HG03460 (cell line): ENCODE measurements around the gene ZNF22.

Source experiments
- ATAC-seq: cut with Tn5 transposase; IDR thresholded peaks from one replicate; pipeline ENCODE4 v1.9.1; 2021; ENCODE audit not compliant: unreplicated experiment

ZNF22 gene

DNA sequence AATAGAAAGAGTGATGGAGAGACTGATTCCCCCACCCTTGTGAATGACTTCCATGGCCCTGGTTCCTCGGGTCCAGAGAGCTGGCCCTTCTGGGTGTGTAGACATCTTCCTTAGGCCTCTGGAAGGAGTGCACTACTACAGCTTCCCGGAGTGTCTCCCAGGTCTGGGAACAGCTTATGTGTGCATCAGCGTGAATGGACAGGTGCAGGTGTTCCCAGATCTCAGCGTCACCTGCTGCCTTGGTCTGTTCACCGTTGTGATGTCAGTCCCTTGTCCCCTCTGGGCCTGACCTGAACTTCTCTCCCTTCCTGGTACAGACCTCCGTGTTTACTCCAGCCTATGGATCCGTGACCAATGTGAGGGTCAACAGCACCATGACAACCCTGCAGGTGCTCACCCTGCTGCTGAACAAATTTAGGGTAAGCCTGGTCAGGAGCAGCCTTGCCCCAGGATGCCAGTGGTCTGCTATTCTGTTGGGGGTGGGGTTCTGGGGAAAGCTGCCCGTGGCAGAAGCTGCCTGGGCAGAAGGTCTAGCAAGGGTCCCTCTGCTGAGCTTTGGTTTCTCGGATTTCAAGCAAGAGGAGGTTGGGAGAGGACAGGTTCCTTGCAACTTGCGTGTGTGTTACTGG lies 11.7 kb upstream of the ZNF22 start:
- no peak for ATAC-seq

DNA sequence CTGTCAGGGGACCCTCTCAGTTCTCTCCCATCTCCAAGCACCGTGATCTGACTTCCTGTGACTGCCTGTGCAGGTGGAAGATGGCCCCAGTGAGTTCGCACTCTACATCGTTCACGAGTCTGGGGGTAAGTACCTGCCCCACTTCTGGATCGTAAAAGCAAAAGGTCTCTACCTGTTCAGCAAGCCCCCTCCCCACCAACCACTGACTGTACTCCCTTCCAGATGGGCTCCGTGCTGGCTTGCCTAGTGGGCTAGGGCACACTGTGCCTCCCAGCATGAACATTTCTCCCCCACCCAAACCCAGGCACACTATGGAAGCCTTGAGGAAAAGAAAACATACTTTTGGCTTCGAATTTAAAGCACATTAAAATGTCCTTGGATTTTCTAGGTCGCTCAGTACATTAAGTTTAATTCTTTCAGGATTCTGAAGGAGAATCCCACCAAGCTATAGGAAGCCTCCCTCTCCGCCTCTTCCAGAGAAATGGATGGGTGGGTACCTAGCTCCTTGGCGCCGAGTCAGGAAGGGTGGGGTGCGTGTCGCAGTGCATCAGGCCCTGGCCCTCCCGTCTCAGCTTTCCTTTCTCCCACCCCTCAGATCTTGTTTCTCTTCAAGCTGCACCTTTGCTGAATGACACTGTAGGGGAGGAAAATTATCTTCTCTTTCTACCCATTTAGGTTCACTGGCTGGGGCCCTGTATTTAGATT lies 11.0 kb upstream of the ZNF22 start:
- ATAC-seq: no peak

DNA sequence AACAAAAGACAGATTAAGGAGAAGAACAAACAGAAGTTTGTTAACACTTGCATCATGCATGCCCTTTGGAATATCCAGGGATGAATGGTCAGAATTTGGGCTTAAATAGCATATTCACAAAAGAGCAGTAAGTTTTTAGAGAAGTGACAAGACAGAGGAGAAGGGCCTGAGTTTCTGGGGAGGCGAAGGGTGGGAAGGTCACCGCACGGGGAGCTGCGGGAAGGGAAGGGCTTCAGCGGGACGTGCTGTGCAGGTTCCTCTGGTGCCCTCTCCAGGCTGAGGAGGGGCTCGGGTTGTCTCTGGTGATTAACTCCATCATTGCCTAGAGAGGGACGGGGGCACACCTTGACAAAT lies 10.4 kb upstream of the ZNF22 start:
- ATAC-seq: no peak

DNA sequence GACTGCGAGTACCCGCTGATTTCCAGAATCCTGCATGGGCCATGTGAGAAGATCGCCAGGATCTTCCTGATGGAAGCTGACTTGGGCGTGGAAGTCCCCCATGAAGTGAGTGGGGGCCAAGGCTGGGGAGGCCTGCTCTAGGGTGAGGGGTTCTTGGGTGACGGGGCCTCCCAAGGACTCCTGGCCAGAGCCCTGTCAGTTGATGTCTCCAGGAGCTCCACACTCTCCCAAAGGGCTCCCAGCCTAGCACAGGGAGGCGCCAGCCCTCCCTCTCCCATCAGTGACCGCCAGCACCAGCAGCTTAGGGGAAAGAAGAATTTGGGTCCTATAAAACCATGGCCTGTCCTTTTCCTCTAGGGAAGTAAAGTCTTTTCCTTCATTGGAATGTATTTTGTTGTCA lies 9.8 kb upstream of the ZNF22 start:
- no peak for ATAC-seq

DNA sequence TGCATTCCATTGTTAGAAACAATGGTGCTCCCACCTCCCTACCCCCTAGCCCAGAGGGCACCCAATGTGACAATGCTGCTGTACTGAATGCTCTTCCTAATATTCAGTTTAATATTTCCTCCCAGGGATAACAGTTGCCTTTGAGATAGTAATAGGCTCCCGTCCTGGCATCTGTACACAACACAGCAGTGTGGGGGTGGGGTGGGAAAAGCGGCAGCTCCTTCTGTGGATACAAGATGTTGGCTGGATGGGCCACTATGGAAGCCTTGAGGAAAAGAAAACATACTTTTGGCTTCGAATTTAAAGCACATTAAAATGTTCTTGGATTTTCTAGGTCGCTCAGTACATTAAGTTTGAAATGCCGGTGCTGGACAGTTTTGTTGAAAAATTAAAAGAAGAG lies 9.2 kb upstream of the ZNF22 start:
- ATAC-seq: no peak

DNA sequence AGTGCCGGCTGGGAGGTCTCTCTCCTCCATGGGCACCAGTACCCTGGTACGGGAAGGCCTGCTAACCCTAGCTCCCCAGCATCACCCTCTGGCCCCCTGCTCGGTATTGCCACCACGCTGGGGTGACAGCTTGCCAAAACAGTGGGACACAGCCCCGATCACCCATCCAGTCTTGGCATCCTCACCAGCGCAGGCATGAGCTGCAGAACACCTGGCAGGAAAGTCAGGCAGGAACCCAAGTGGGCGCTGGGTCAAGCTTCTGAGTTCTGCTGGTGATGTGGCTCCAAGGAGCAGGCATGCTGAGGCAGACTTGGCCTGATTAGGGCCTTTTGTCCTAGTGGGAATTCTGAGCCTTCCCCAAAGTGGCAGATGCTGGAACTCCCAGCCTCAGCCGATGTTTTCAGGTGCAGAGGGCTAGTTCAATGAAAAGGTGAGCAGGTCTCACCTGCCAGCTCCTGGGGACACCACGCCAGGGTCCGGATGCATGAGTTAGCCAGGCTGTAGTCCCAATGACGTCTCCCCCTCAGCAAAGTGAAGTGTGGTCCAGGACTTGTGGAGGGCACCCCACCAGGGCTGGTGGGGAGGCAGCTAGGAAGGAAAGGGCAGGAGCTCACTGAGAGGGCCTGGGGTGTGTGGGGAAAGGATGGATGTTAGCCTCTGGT lies 8.5 kb upstream of the ZNF22 start:
- ATAC-seq: no peak

DNA sequence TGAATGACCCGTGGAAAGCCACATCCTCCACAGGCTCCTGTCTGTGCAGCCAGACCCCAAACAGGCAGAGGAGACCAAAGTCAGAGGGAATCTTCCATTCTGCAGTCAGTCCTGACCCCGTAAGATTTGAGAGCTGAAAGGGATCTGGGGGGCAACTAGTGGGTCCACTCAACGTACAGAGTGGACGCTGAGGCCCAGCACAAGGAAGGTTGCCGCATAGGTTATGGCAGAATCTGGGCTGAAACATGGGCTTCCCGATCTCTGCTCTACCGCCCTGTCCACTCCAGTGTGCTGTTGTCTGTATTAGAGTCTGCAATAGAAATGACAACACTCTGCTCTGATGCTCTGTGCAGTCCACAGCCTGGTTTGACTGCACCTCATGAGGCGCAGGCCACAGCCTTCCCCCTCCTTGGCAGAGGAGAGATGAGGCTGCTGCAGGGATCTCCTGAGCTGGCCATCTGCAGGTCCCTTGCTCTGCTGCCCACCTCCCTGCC lies 7.9 kb upstream of the ZNF22 start:
- ATAC-seq: no peak

DNA sequence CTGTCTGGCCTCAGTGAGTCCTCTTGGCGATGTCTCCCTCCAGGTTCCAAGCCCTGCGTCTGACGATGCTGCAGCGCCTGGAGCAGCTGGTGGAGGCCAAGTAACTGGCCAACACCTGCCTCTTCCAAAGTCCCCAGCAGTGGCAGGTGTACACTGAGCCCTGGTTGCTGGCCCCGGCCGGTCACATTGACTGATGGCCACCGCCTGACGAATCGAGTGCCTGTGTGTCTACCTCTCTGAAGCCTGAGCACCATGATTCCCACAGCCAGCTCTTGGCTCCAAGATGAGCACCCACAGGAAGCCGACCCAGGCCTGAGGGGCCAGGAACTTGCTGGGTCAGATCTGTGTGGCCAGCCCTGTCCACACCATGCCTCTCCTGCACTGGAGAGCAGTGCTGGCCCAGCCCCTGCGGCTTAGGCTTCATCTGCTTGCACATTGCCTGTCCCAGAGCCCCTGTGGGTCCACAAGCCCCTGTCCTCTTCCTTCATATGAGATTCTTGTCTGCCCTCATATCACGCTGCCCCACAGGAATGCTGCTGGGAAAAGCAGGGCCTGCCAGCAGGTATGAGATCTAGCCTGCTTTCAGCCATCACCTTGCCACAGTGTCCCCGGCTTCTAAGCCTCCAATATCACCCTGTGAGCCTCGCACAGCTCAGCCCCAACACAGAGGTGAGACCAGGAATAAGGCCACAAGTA lies 7.3 kb upstream of the ZNF22 start:
- no peak for ATAC-seq

DNA sequence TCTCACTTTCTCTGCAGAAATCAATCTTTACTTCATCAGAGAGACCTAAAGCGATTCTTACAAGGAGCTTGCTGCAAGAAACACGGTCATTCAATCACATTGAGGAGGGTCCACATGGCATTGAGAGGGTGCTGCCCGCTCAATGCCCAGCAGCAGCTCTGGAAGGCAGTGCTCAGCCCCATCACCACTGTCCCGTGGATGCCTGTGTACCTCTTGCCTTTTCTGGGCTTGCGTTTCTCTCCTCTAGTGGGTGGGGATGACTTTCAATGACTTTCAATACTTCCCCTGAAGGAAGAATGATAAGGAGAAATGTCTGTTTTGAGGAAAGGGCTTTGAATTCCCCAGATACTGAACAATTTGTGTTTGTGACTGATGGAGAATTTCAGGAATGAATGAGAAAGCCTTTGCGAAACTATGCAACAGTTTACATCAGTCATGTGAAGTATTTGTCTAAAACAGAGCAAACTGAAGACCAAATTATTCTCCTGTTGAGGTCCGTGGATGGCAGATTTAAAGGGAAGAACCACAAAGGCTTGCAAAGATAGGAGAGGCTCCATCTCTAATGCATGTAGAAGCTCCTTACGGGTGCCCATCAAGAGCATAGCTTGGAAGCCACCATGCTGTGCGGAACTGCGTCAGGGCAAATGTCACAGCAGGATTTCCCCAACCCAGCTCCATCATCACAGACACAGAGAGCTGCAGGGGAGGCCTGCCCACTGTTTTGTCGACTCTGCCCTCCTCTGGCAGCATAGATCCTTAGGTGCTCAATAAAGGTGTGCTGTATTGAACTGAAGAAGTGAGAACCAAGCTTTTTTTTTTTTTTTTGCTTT lies 6.6 kb upstream of the ZNF22 start:
- ATAC-seq: no peak

DNA sequence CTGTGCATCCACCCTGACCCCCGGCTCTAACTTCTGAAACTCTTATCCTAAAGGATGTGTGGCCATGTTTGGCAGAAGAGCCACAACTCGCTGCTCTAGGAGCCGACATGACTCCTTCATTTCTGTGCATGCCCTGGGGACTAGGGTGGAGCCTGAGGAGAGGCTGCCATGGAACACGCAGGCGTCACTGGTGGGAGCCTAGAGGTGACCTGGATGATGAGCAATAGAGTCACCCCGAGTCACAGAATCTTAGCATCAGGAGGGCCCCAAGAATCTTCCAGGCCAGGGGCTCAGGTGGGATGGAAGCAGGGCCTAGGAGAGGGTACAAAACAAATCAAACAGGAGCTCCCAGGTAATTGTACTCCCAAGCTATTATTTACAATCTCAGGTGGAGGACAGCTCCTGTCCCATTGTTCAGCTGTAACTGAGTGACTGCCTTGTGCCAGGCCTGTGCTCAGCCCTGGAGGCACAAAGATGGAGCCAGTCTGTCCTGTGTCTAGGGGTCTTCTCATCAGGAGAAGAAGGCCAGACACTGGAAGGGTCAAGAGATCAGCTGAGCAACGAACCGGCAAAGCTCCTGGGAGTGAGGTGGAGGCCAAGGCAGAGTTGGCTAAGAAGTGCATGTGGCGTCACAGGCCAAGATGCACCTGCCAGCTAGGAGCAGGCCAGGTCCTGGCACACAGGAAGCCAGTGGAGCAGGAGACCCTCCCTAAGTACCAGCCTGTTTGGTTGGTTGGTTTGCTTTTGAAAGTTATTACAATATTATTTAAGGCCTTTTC lies 5.8 kb upstream of the ZNF22 start:
- no peak for ATAC-seq

DNA sequence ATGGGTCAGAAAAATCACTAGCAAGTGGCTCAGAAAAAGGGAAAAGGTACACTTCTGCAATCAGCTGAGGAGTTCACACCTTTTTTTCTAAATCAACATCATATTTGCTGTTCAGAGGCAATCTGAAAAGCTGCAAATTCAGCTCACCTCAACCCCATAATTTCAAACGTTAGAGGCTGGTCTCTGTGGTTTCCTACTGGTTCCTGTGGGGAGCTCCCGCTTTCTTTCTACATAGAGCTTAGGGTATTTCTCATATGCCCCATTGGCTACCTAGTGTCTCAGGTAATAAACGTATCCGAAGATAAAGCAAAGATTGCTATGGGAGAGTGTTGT lies 5.2 kb upstream of the ZNF22 start:
- no peak for ATAC-seq

DNA sequence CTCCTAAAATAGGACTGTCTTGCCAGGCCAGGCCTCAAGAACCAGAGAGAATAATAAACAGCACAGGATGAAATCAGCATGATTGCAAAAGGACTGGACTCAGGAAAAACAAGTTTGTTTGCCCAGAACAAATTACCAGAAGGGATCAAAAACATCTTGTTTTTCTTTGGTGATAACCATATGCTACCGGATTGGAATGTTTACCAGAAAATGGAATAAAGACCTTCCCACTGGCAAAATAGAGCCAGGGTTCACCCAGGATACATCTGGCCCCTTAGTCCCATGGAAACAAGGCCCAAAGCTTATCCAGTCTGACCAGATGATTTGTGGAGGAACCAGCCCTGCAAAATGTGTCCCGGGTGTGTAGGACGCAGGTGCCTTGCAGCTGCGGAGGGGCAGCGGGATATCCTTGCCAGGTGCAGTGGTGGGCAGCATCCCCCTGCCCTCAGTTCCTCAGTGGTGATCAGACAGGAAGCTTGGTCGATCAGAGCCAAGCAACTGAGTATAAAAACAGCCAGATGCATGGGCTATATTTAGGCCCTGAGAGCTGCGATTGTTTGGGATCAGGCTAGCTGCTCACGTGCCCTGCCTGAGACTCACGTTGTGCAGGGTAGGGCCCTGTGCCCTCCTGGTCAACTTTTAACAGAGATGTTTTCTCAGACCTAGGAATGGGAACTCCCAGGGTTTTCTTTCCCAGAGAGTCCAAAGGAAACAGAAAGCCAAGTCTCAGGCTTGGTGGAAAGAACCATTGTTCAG lies 4.6 kb upstream of the ZNF22 start:
- no peak for ATAC-seq

DNA sequence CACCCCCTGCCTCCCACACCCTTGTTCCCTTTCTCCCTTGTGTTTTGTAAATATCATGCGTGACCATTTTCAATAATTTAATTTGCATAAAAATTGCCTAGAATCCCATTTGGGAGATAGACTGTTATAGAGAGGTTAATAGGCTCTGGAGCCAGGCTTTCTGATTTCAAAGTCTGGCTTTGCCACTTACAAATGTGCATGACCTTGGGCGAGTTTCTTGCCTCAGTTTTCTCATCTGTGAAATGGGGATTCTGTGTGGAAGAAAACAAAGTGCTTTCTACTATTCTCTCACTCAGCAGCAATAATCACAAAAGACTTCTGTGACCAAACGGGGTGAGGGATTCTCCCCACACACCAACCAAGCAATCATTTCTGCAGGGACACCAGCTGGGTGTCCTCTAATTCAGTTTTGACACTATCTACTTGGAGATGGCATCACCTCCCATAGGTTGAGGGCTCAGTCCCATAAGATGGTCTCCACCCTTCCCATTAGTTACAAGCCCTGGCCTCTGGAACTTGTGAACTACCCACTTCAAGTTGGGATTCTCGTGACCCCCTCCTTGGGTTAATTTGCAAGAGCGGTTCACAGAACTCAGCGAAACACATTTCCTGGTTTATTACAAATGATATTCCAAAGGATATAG lies 3.5 kb upstream of the ZNF22 start:
- no peak for ATAC-seq

DNA sequence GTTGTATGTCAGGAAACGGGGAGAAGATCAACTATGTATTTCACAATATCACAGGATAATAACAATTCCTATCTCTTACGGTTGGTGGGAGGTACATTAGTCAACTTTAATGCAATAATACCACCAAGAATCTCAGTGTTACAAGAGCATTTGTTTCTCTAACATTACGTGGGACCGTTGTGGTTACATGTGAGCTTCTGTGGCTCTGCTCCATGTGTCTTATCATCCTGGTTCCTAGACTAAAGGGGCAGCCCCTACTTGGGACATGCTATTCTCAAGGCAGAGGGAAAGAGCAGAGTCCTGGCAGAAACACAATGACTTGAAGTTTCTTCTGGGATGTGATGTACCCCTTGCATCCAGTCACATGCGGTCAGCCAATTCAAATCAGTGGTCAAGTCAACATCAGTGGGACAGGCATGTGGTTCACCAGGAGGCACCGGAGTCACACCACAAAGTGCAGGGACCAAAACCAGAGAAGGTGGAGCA lies 2.5 kb upstream of the ZNF22 start:
- ATAC-seq: no peak

DNA sequence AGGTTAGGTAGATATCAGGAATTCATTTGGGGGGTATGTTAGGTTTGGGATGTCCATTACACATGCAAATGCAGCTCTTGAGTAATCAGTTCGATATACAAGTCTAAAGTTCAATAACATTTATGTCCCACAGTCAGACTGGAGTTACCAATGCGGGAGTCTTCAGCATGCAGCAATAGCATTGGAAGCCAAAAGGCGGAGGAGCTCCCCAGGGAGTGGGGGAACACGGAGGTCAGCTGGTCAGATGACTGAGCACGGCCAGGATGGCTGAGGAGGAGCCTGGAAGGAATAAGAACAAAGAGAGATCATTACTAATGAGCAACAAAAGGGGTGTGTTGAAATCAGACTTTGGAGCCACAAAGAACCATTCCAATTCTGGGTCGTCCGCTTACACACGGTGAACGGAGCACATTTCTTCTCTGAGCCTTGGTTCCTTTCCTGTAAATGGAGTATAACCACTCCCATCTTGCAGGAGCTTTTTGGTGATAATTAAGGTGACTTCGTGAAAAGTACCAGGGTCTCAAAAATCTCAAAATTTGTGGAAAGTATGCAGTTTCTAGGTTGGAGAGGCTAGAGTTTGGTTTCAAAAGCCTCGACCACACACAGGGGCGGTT lies 478 bp upstream of the ZNF22 start:
- no peak for ATAC-seq

DNA sequence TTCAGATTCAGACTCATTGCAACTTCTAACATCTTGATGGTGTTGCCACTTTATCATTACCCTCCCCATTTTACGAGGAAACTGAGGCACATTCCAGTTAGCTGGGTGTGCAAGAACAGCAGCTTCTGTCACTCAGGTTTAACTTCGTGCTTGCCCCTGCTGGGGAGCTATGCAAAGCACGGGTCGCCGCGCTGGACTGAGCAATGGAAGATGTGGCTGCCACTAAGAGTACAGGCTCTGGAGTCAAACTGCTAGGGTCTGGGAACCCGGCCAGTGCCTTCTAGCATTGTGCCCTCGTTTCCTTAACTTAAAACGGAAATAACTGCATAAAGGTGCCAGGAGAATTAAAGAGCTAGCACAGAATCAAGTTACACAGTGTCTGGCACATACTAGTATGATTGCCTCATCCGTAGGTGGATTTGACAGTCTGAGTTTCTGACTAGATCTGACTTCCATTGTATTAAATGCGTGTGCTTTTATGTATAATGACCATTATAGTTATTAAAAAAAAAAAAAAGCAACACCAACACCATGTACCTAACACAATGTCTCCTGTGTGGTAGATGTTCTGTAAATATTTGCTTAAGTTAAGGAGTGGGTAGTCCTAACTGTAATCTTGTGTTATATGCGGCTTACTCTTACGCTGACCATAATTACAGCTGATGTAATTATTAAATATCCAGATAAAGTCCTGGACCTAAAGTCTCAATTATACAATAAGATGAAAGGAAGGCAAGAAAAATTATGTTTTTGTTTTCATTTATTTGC lies 842 bp downstream of the ZNF22 start:
- ATAC-seq: peak; percentile 84

DNA sequence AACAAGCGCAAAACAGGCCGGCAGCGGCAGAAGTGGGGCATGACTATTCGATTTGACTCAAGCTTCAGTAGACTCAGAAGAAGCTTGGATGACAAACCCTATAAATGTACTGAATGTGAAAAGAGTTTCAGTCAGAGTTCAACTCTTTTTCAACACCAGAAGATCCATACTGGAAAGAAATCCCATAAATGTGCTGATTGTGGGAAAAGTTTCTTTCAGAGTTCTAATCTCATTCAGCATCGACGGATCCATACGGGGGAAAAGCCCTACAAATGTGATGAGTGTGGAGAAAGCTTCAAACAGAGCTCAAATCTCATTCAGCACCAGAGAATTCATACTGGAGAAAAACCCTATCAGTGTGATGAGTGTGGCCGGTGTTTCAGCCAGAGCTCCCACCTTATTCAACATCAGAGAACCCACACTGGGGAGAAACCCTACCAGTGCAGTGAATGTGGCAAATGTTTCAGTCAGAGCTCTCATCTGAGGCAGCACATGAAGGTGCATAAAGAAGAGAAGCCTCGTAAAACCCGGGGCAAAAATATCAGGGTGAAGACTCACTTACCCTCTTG lies 2.8 kb downstream of the ZNF22 start:
- ATAC-seq: no peak
